Testis (tissue), 3 donors: ENCODE data around the gene SBNO2. TPM values are rescaled to one million over a fixed set of nuclear protein-coding genes. Genes with fewer than 3 reads are reported as not detected.

Experiments used
- DNase-seq: peaks from one replicate; pipeline ENCODE4 v3.0.0-alpha.2; 2019
- H3K27ac ChIP-seq, 2 donors: fragments of 200-600 bp; sonication (generic); one replicate each; pipeline ENCODE4 v1.5.1; 2019
- H3K27me3 ChIP-seq: fragments of 200-600 bp; sonication (generic); one replicate; pipeline ENCODE4 v1.5.1; 2019
- H3K36me3 ChIP-seq: fragments of 200-600 bp; sonication (generic); one replicate; pipeline ENCODE4 v1.5.1; 2017; ENCODE audit warnings: low read depth; ENCODE audit errors: missing control alignments
- H3K4me1 ChIP-seq: fragments of 200-600 bp; sonication (generic); one replicate; pipeline ENCODE4 v1.5.1; 2019
- H3K4me3 ChIP-seq, 2 donors: fragments of 200-600 bp; sonication (generic); one replicate each; pipeline ENCODE4 v1.5.1; 2017 to 2019
- H3K9me3 ChIP-seq: fragments of 200-600 bp; sonication (generic); one replicate; pipeline ENCODE4 v1.5.1; 2017
- POLR2A ChIP-seq: fragments of 450-650 bp; IDR thresholded peaks from one replicate; pipeline ENCODE4 v1.6.1; 2017; ENCODE audit warnings: antibody characterized with exemption, mild to moderate bottlenecking, moderate library complexity
- whole genome bisulfite sequencing, 2 donors: methylation state at CpG; one replicate each; pipeline ENCODE4 v1.1.5; 2018; 5-methylcytosine and 5-hydroxymethylcytosine counted together
- intact Hi-C: fragments of 100-400 bp; cut with DNase I; formaldehyde crosslinking; loops from one replicate; pipeline ENCODE4 v1.15.1; 2023; ENCODE audit warnings: low total_unique reads
- polyA plus RNA-seq: library from polyadenylated mRNA; stranded (reverse); fragments of 350-450 nt; fragmentation: Illumina TruSeq; extraction: RNeasy Lipid Tissue Mini Kit (QIAGEN cat#74804); gene quantifications from one replicate; pipeline ENCODE4 v1.2.3, GENCODE V29; 2014; ENCODE audit warnings: low read depth, low replicate concordance; ENCODE audit not compliant: insufficient read depth
- total RNA-seq, 2 donors: library from RNA; depleted of rRNA; stranded (reverse); fragments of >200 nt; gene quantifications; one replicate each; pipeline ENCODE4 v1.2.3, GENCODE V29; 2016
- TF ChIP-seq, protein P1 (sequence below), 3 experiments: fragments of 450-650 bp in 2 of 3; fragments of 200-600 bp in 1 of 3; sonication (generic) in 1 of 3; IDR thresholded peaks; one replicate each; pipeline ENCODE4 v1.5.1; 2016 to 2019; ENCODE audit warnings: antibody characterized with exemption in 3 of 3, mild to moderate bottlenecking in 2 of 3, moderate library complexity in 1 of 3

Gene SBNO2
- total and polyA plus RNA-seq, 3 donors from 2014 or later: 34.3 to 65.0 (median 58.9) TPM

DNA sequence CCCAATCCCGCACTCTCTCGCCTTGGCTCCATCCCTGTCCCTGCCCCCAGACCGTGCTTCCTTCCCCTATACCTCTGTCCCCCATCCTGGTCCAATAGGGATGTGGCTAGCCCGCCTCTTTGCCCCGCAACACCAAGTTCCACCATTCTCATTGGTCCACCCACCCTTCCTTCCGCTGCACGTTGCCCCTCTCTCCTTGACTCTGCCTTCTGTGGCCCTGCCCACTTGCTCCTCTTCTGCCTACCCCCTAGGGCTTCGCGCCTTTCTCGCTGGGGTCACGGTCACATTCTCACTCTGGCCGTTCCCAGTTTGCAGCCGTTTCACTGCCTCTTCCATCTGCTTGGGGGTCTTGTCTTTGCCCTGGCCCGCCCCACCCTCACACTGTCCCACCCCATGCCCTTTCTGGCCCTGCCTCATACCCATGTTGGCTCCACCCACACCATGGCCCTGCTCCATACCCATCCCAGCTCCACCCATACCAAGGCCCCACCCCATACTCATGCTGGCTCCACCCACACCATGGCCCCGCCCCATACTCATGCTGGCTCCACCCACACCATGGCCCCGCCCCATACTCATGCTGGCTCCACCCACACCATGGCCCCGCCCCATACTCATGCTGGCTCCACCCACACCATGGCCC, 111.6 kb downstream of the SBNO2 start:
- Histone ChIP-seq H3K4me1 (peaks cover 4% of the 10 kb centered on the region), H3K4me3 (no peak overlapping the region), H3K9me3 (no peaks in the 10 kb centered on the region), H3K27ac (no peak overlapping the region), H3K36me3 (no peaks in the 10 kb centered on the region), H3K27me3 (no peaks in the 10 kb centered on the region)
- intact Hi-C loops: no loop called here
- DNase-seq: no peak
- no peak for TF ChIP-seq POLR2A
- TF ChIP-seq, protein P1, sequence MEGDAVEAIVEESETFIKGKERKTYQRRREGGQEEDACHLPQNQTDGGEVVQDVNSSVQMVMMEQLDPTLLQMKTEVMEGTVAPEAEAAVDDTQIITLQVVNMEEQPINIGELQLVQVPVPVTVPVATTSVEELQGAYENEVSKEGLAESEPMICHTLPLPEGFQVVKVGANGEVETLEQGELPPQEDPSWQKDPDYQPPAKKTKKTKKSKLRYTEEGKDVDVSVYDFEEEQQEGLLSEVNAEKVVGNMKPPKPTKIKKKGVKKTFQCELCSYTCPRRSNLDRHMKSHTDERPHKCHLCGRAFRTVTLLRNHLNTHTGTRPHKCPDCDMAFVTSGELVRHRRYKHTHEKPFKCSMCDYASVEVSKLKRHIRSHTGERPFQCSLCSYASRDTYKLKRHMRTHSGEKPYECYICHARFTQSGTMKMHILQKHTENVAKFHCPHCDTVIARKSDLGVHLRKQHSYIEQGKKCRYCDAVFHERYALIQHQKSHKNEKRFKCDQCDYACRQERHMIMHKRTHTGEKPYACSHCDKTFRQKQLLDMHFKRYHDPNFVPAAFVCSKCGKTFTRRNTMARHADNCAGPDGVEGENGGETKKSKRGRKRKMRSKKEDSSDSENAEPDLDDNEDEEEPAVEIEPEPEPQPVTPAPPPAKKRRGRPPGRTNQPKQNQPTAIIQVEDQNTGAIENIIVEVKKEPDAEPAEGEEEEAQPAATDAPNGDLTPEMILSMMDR (IDR thresholded peaks at IDR 0.05): no peak
- 44 to 75% methylated on average over 17 of the region's 17 CpGs for WGBS, 2 donors

DNA sequence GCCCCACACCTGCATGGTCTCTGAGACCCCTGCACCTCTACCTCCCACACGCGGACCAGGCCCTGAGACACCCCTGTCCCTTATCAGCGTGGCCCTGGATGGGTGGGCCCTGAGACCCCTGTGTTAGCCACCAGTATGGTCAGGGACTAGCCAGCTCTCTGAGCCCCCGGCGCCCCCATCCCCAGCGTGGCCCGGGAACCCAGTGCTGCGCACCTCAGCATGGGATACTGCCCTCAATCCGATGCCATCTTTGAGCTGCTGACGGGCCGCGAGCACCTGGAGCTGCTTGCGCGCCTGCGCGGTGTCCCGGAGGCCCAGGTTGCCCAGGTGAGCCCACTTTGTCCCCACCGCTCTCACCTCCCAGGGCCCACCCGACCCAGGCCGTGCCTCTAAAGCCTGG, 112.1 kb downstream of the SBNO2 start:
- Histone ChIP-seq H3K27ac (no peak overlapping the region), H3K27me3 (no peaks in the 10 kb centered on the region), H3K4me3 (no peak overlapping the region), H3K4me1 (no peaks in the 10 kb centered on the region), H3K36me3 (no peaks in the 10 kb centered on the region), H3K9me3 (no peaks in the 10 kb centered on the region)
- DNase-seq: no peak
- intact Hi-C loops: no loop called here
- no peak for TF ChIP-seq POLR2A
- TF ChIP-seq, protein P1 (IDR thresholded peaks at IDR 0.05): no peak
- 76 to 77% methylated on average over 15 to 19 of the region's 20 CpGs for WGBS, 2 donors

DNA sequence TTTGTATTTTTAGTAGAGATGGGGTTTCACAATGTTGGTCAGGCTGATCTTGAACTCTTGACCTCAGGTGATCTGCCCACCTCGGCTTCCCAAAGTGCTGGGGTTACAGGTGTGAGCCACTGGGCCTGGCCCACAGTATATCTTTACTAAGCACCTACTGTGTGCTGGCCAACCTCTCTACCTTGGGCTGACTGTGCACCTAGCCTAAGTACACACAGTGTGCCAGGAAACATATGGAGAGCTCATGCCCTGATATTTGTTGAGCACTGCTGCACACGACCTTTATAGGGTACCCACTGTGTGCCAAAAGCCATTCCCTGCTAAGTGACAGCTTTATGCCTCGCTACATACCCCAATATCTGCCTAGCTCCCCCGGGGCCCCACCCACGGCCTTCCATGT, 113.4 kb downstream of the SBNO2 start:
- Histone ChIP-seq H3K4me1 (no peaks in the 10 kb centered on the region), H3K36me3 (no peaks in the 10 kb centered on the region), H3K9me3 (no peaks in the 10 kb centered on the region), H3K27me3 (no peaks in the 10 kb centered on the region), H3K4me3 (no peak overlapping the region), H3K27ac (no peak overlapping the region)
- no peak for DNase-seq
- TF ChIP-seq, protein P1 (IDR thresholded peaks at IDR 0.05): no peak
- no peak for TF ChIP-seq POLR2A
- intact Hi-C loops: no loop called here
- WGBS, 2 donors: 78 to 85% methylated on average over 5 of the region's 5 CpGs

DNA sequence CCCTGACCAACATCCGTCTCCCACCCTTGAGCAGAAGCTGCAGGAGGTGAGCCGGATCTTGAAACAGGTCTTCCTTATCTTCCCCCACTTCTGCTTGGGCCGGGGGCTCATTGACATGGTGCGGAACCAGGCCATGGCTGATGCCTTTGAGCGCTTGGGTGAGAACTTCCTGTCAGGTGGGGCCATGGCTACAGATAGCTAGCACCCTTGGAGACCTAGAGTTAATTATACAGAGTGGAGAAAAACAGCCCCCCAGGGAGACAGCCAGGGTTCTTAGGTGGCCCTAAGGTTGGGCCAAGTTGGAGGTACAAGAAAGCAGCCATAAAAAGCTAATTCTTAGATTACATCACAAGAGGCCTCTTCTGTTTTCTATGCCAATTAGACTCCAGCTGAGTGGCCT, 116.0 kb downstream of the SBNO2 start:
- Histone ChIP-seq H3K36me3 (no peaks in the 10 kb centered on the region), H3K27ac (no peak overlapping the region), H3K4me3 (no peak overlapping the region), H3K4me1 (no peaks in the 10 kb centered on the region), H3K27me3 (no peaks in the 10 kb centered on the region), H3K9me3 (no peaks in the 10 kb centered on the region)
- no peak for DNase-seq
- TF ChIP-seq, protein P1 (IDR thresholded peaks at IDR 0.05): no peak
- TF ChIP-seq POLR2A: no peak
- intact Hi-C loops: no loop called here
- WGBS, 2 donors: 94 to 96% methylated on average over 5 of the region's 5 CpGs

Other genes starting within 250 kb of the SBNO2 start
- 10 to 100 TPM; 15.3 to 26.5 TPM for gene ARID3A, start 248.2 kb downstream of the SBNO2 start, total RNA-seq
- 38.2 TPM for gene ARID3A, start 248.2 kb downstream of the SBNO2 start, polyA plus RNA-seq
- 100 to 1,000 TPM in 1 of 2 donors, 10 to 100 TPM in 1; 70.9 to 108 TPM for gene WDR18, start 189.9 kb downstream of the SBNO2 start, total RNA-seq
- 38.7 TPM for gene WDR18, start 189.9 kb downstream of the SBNO2 start, polyA plus RNA-seq
- 1 to 10 TPM; 1.3 to 2.4 TPM for gene GRIN3B, start 173.8 kb downstream of the SBNO2 start, total RNA-seq
- gene GRIN3B, start 173.8 kb downstream of the SBNO2 start, polyA plus RNA-seq: 1.1 TPM
- 100 to 1,000 TPM; 339 to 405 TPM for gene TMEM259, start 153.1 kb downstream of the SBNO2 start, total RNA-seq
- gene TMEM259, start 153.1 kb downstream of the SBNO2 start, polyA plus RNA-seq: 164 TPM
- not detected for gene RNU6-2, start 152.7 kb downstream of the SBNO2 start, total RNA-seq
- gene RNU6-2, start 152.7 kb downstream of the SBNO2 start, polyA plus RNA-seq: not detected
- gene CNN2, start 147.7 kb downstream of the SBNO2 start, total RNA-seq: 10 to 100 TPM; 19.1 to 28.0 TPM
- gene CNN2, start 147.7 kb downstream of the SBNO2 start, polyA plus RNA-seq: 36.4 TPM
- 10 to 100 TPM; 12.1 to 14.6 TPM for gene ABCA7, start 134.2 kb downstream of the SBNO2 start, total RNA-seq
- 7.3 TPM for gene ABCA7, start 134.2 kb downstream of the SBNO2 start, polyA plus RNA-seq
- gene ARHGAP45, start 107.1 kb downstream of the SBNO2 start, total RNA-seq: 10 to 100 TPM; 20.7 to 31.7 TPM
- gene ARHGAP45, start 107.1 kb downstream of the SBNO2 start, polyA plus RNA-seq: 14.1 TPM
- 100 to 1,000 TPM in 1 of 2 donors, 10 to 100 TPM in 1; 96.5 to 143 TPM for gene POLR2E, start 78.9 kb downstream of the SBNO2 start, total RNA-seq
- gene POLR2E, start 78.9 kb downstream of the SBNO2 start, polyA plus RNA-seq: 246 TPM
- 1,000 to 10,000 TPM; 1,153 to 1,773 TPM for gene GPX4, start 70.3 kb downstream of the SBNO2 start, total RNA-seq
- gene GPX4, start 70.3 kb downstream of the SBNO2 start, polyA plus RNA-seq: 1,893 TPM
- 100 to 1,000 TPM; 194 to 209 TPM for gene STK11, start 31.5 kb upstream of the SBNO2 start, total RNA-seq
- 197 TPM for gene STK11, start 31.5 kb upstream of the SBNO2 start, polyA plus RNA-seq
- gene CBARP, start 63.7 kb upstream of the SBNO2 start, total RNA-seq: 1 to 10 TPM; 5.2 to 6.6 TPM
- gene CBARP, start 63.7 kb upstream of the SBNO2 start, polyA plus RNA-seq: 1.5 TPM
- gene ATP5F1D, start 67.5 kb upstream of the SBNO2 start, total RNA-seq: 100 to 1,000 TPM; 104 to 166 TPM
- gene ATP5F1D, start 67.5 kb upstream of the SBNO2 start, polyA plus RNA-seq: 94.5 TPM
- 10 to 100 TPM; 38.2 to 42.4 TPM for gene MIDN, start 74.3 kb upstream of the SBNO2 start, total RNA-seq
- 30.3 TPM for gene MIDN, start 74.3 kb upstream of the SBNO2 start, polyA plus RNA-seq
- gene CIRBP, start 95.1 kb upstream of the SBNO2 start, total RNA-seq: 100 to 1,000 TPM; 621 to 661 TPM
- gene CIRBP, start 95.1 kb upstream of the SBNO2 start, polyA plus RNA-seq: 483 TPM
- gene FAM174C, start 101.3 kb upstream of the SBNO2 start, total RNA-seq: 100 to 1,000 TPM; 111 to 128 TPM
- 51.6 TPM for gene FAM174C, start 101.3 kb upstream of the SBNO2 start, polyA plus RNA-seq
- gene EFNA2, start 111.6 kb upstream of the SBNO2 start, total RNA-seq: 1 to 10 TPM; 1.5 to 2.9 TPM
- gene EFNA2, start 111.6 kb upstream of the SBNO2 start, polyA plus RNA-seq: 0.61 TPM
- gene NDUFS7, start 209.6 kb upstream of the SBNO2 start, total RNA-seq: 100 to 1,000 TPM; 170 to 176 TPM
- 172 TPM for gene NDUFS7, start 209.6 kb upstream of the SBNO2 start, polyA plus RNA-seq
- gene GAMT, start 227.3 kb upstream of the SBNO2 start, total RNA-seq: 100 to 1,000 TPM; 144 to 191 TPM
- 92.2 TPM for gene GAMT, start 227.3 kb upstream of the SBNO2 start, polyA plus RNA-seq
- gene DAZAP1, start 233.3 kb upstream of the SBNO2 start, total RNA-seq: 10 to 100 TPM; 97.9 to 99.6 TPM
- gene DAZAP1, start 233.3 kb upstream of the SBNO2 start, polyA plus RNA-seq: 215 TPM